Activated CD4-positive, alpha-beta T cell treated with anti-CD3 and anti-CD28 coated beads for 48 hours (primary cell): ENCODE measurements around the gene PTBP1.

Experiments
- DNase-seq: peaks from one replicate; pipeline ENCODE4 v3.0.0-alpha.2; 2020

Gene PTBP1

GRCh38 chr19:798415-799075 lies 1.3 kb downstream of the PTBP1 start:
- DNase-seq: no peak

- DNase-seq: no peak
These were observed 2.0 kb downstream of the PTBP1 start for GRCh38 chr19:799076-799881.

- no peak for DNase-seq
These were observed 3.2 kb downstream of the PTBP1 start for GRCh38 chr19:800360-801029.

- no peak for DNase-seq
These were observed 4.0 kb downstream of the PTBP1 start for GRCh38 chr19:801030-801860.

- DNase-seq: no peak
These were observed 4.7 kb downstream of the PTBP1 start for GRCh38 chr19:801861-802497.

GRCh38 chr19:802498-803098 lies 5.3 kb downstream of the PTBP1 start:
- no peak for DNase-seq

- DNase-seq: no peak
These were observed 5.9 kb downstream of the PTBP1 start for GRCh38 chr19:803099-803561.

GRCh38 chr19:803686-804418 lies 6.6 kb downstream of the PTBP1 start:
- DNase-seq: no peak

GRCh38 chr19:804419-805165 lies 7.3 kb downstream of the PTBP1 start:
- no peak for DNase-seq

GRCh38 chr19:805166-805551 lies 7.9 kb downstream of the PTBP1 start:
- no peak for DNase-seq

GRCh38 chr19:805600-806550 lies 8.6 kb downstream of the PTBP1 start:
- DNase-seq: no peak

- DNase-seq: no peak
These were observed 9.7 kb downstream of the PTBP1 start for GRCh38 chr19:806815-807421.

- no peak for DNase-seq
These were observed 10.6 kb downstream of the PTBP1 start for GRCh38 chr19:807627-808422.

GRCh38 chr19:808423-808775 lies 11.1 kb downstream of the PTBP1 start:
- DNase-seq: no peak

GRCh38 chr19:810077-810855 lies 13.0 kb downstream of the PTBP1 start:
- DNase-seq: no peak

- DNase-seq: no peak
These were observed 13.7 kb downstream of the PTBP1 start for GRCh38 chr19:810883-811489.
